H1 (cell line): ENCODE results near the gene EPHB1. TPM values are rescaled to one million over a fixed set of nuclear protein-coding genes. Genes with fewer than 3 reads are reported as not detected.

Source experiments
- BCL11A ChIP-seq, 2 experiments: IDR thresholded peaks; one replicate each; pipeline ENCODE4 v1.6.1; 2011; ENCODE audit warnings: low read depth in 2 of 2, low read length in 2 of 2, mild to moderate bottlenecking in 2 of 2
- HDAC6 ChIP-seq: IDR thresholded peaks from one replicate; pipeline ENCODE4 v1.7.1; 2012; ENCODE audit warnings: low read depth, mild to moderate bottlenecking, inconsistent platforms, low read length, moderate library complexity
- RFX5 ChIP-seq: IDR thresholded peaks from 2 replicates; pipeline ENCODE4 v1.6.1; 2011; ENCODE audit warnings: low read depth, low read length, improper control_type of control experiment, borderline replicate concordance
- polyA plus RNA-seq, 7 experiments: library from polyadenylated mRNA; depleted of rRNA in 3 of 7; stranded (reverse) in 5 of 7; unstranded in 2 of 7; fragments of >200 nt in 5 of 7; fragments of 200-250 nt in 2 of 7; gene quantifications; 1 replicate in 5 of 7; 2 replicates in 1 of 7; 4 replicates in 1 of 7; pipeline versions ENCODE4 v1.2.1 to v1.2.3, GENCODE V29; 2011 to 2013; ENCODE audit warnings: missing spikeins in 2 of 7, mixed read lengths in 2 of 7
- total RNA-seq: library from RNA; stranded (reverse); fragmentation: NEBNext Ultra II Directional; extraction: Animal tissue kit (Norgen Biotek cat#: 25700); gene quantifications from 2 replicates; pipeline ENCODE4 v1.2.1, GENCODE V29; 2021
- TF ChIP-seq, protein P1 (sequence below): fragments of 300-600 bp; sonication (generic); IDR thresholded peaks from 2 replicates; pipeline ENCODE4 v1.7.1; 2012; ENCODE audit warnings: low read length, moderate library complexity, mild to moderate bottlenecking, inconsistent platforms; ENCODE audit not compliant: insufficient replicate concordance

Gene EPHB1
- total and polyA plus RNA-seq, 2 of the 8 experiments (the other 6 are each of a cell fraction or from before 2014, with no cell fraction given): 3.5 to 5.9 TPM

DNA sequence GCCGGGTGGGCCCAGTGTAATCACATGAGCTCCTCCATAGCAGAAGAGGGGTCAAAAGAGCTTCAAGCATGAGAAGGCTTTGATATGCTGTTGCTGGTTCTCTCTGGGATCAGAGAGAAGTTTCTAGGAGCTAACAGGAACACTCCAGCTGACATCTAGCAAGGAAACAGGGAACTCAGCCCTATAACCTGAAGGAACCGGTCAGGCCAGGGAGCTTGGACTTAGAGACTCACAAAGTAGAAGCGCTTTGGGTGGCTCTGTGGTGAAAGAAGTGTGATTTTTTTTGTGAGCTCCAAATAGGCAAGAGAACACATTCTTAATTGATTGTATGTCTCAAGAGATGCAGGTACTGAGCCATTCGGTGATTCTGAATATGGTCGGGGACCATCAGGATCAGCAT lies 26.2 kb upstream of the EPHB1 start (continued):
- TF ChIP-seq, protein P1, sequence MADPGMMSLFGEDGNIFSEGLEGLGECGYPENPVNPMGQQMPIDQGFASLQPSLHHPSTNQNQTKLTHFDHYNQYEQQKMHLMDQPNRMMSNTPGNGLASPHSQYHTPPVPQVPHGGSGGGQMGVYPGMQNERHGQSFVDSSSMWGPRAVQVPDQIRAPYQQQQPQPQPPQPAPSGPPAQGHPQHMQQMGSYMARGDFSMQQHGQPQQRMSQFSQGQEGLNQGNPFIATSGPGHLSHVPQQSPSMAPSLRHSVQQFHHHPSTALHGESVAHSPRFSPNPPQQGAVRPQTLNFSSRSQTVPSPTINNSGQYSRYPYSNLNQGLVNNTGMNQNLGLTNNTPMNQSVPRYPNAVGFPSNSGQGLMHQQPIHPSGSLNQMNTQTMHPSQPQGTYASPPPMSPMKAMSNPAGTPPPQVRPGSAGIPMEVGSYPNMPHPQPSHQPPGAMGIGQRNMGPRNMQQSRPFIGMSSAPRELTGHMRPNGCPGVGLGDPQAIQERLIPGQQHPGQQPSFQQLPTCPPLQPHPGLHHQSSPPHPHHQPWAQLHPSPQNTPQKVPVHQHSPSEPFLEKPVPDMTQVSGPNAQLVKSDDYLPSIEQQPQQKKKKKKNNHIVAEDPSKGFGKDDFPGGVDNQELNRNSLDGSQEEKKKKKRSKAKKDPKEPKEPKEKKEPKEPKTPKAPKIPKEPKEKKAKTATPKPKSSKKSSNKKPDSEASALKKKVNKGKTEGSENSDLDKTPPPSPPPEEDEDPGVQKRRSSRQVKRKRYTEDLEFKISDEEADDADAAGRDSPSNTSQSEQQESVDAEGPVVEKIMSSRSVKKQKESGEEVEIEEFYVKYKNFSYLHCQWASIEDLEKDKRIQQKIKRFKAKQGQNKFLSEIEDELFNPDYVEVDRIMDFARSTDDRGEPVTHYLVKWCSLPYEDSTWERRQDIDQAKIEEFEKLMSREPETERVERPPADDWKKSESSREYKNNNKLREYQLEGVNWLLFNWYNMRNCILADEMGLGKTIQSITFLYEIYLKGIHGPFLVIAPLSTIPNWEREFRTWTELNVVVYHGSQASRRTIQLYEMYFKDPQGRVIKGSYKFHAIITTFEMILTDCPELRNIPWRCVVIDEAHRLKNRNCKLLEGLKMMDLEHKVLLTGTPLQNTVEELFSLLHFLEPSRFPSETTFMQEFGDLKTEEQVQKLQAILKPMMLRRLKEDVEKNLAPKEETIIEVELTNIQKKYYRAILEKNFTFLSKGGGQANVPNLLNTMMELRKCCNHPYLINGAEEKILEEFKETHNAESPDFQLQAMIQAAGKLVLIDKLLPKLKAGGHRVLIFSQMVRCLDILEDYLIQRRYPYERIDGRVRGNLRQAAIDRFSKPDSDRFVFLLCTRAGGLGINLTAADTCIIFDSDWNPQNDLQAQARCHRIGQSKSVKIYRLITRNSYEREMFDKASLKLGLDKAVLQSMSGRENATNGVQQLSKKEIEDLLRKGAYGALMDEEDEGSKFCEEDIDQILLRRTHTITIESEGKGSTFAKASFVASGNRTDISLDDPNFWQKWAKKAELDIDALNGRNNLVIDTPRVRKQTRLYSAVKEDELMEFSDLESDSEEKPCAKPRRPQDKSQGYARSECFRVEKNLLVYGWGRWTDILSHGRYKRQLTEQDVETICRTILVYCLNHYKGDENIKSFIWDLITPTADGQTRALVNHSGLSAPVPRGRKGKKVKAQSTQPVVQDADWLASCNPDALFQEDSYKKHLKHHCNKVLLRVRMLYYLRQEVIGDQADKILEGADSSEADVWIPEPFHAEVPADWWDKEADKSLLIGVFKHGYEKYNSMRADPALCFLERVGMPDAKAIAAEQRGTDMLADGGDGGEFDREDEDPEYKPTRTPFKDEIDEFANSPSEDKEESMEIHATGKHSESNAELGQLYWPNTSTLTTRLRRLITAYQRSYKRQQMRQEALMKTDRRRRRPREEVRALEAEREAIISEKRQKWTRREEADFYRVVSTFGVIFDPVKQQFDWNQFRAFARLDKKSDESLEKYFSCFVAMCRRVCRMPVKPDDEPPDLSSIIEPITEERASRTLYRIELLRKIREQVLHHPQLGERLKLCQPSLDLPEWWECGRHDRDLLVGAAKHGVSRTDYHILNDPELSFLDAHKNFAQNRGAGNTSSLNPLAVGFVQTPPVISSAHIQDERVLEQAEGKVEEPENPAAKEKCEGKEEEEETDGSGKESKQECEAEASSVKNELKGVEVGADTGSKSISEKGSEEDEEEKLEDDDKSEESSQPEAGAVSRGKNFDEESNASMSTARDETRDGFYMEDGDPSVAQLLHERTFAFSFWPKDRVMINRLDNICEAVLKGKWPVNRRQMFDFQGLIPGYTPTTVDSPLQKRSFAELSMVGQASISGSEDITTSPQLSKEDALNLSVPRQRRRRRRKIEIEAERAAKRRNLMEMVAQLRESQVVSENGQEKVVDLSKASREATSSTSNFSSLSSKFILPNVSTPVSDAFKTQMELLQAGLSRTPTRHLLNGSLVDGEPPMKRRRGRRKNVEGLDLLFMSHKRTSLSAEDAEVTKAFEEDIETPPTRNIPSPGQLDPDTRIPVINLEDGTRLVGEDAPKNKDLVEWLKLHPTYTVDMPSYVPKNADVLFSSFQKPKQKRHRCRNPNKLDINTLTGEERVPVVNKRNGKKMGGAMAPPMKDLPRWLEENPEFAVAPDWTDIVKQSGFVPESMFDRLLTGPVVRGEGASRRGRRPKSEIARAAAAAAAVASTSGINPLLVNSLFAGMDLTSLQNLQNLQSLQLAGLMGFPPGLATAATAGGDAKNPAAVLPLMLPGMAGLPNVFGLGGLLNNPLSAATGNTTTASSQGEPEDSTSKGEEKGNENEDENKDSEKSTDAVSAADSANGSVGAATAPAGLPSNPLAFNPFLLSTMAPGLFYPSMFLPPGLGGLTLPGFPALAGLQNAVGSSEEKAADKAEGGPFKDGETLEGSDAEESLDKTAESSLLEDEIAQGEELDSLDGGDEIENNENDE: no peak
- TF ChIP-seq BCL11A (IDR thresholded peaks at IDR 0.05; ENCODE audit: low read depth in 2 of 2, low read length in 2 of 2) (no peak), HDAC6 (no peak), RFX5 (no peak)
